Transverse colon (tissue), 4 donors: ENCODE results near the gene GPR68.

Source experiments
- EP300 ChIP-seq: sonication (generic); formaldehyde crosslinking; IDR thresholded peaks from one replicate; pipeline ENCODE4 v1.6.1; 2017; ENCODE audit warnings: antibody characterized with exemption, low read depth
- POLR2AphosphoS5 ChIP-seq, 3 donors: sonication (generic); formaldehyde crosslinking; IDR thresholded peaks; one replicate each; pipeline ENCODE4 v1.6.1; 2016; ENCODE audit warnings: antibody characterized with exemption in 3 of 3
- TF ChIP-seq, protein P1 (sequence below), 5 experiments: fragments of 200-600 bp in 3 of 5; fragments of 450-650 bp in 2 of 5; sonication (generic) in 3 of 5; IDR thresholded peaks; 1 replicate in 2 of 5; 2 replicates in 3 of 5; pipeline ENCODE4 v1.5.1; 2016 to 2017; ENCODE audit warnings: antibody characterized with exemption in 5 of 5, inconsistent platforms in 3 of 5, mild to moderate bottlenecking in 2 of 5, moderate library complexity in 1 of 5

DNA sequence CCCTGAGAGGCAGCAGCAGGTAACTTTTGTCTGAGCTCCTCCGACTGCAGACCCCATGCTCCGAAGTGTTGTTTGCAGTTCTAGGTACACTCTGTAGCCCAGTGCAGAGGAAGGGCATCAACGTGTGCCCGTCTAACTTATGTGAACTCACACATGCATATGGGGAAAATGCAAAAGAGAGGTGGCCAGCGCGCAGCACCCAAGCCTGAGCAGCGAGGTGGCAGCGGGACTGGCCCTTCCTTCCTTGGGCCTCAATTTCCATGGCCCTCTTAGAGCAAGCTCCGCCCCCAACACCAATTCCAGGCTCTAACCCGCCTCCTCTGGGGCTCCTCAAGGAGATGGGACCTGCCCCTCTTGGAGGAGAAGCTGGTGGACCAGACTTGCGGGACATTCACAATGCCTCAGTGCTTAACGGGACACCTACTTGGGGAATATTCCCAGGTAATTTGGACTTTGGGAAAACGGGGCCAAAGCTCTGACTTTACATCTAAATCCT, 27.7 kb downstream of the GPR68 start:
- TF ChIP-seq, protein P1, sequence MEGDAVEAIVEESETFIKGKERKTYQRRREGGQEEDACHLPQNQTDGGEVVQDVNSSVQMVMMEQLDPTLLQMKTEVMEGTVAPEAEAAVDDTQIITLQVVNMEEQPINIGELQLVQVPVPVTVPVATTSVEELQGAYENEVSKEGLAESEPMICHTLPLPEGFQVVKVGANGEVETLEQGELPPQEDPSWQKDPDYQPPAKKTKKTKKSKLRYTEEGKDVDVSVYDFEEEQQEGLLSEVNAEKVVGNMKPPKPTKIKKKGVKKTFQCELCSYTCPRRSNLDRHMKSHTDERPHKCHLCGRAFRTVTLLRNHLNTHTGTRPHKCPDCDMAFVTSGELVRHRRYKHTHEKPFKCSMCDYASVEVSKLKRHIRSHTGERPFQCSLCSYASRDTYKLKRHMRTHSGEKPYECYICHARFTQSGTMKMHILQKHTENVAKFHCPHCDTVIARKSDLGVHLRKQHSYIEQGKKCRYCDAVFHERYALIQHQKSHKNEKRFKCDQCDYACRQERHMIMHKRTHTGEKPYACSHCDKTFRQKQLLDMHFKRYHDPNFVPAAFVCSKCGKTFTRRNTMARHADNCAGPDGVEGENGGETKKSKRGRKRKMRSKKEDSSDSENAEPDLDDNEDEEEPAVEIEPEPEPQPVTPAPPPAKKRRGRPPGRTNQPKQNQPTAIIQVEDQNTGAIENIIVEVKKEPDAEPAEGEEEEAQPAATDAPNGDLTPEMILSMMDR (IDR thresholded peaks at IDR 0.05), result no peak
- TF ChIP-seq EP300 (no peak), POLR2AphosphoS5 (IDR thresholded peaks at IDR 0.05) (no peak)
